IMR-90 (cell line): Measurements from ENCODE around the gene GZMM.

Source experiments
- BHLHE40 ChIP-seq: fragments of 150-350 bp; IDR thresholded peaks from 2 replicates; pipeline ENCODE4 v1.6.1; 2016; ENCODE audit warnings: mild to moderate bottlenecking, low read depth, low read length
- CEBPB ChIP-seq: IDR thresholded peaks from 2 replicates; pipeline ENCODE4 v1.6.1; 2012; ENCODE audit warnings: low read depth, low read length, improper control_type of control experiment
- CHD1 ChIP-seq: IDR thresholded peaks from 2 replicates; pipeline ENCODE4 v1.6.1; 2012; ENCODE audit warnings: low read depth, low read length, improper control_type of control experiment
- CTCF ChIP-seq: conservative IDR thresholded peaks from 2 replicates; pipeline ENCODE4 v1.5.1; 2012; ENCODE audit warnings: mild to moderate bottlenecking, low read depth, low read length, improper control_type of control experiment
- ELK1 ChIP-seq: fragments of 150-350 bp; IDR thresholded peaks from 2 replicates; pipeline ENCODE4 v1.6.1; 2016; ENCODE audit warnings: low read depth, mild to moderate bottlenecking, low read length, moderate library complexity, borderline replicate concordance
- FOS ChIP-seq: fragments of 150-350 bp; IDR thresholded peaks from 2 replicates; pipeline ENCODE4 v1.6.1; 2016; ENCODE audit warnings: low read depth, low read length
- MAFK ChIP-seq: IDR thresholded peaks from 2 replicates; pipeline ENCODE4 v1.6.1; 2012; ENCODE audit warnings: low read depth, low read length, improper control_type of control experiment
- MXI1 ChIP-seq: IDR thresholded peaks from 2 replicates; pipeline ENCODE4 v1.6.1; 2012; ENCODE audit warnings: low read depth, mild to moderate bottlenecking, low read length, moderate library complexity, borderline replicate concordance
- POLR2A ChIP-seq: IDR thresholded peaks from 2 replicates; pipeline ENCODE4 v1.6.1; 2012; ENCODE audit warnings: mild to moderate bottlenecking, low read depth, low read length
- RAD21 ChIP-seq: IDR thresholded peaks from 2 replicates; pipeline ENCODE4 v1.6.1; 2012; ENCODE audit warnings: low read length, improper control_type of control experiment
- RCOR1 ChIP-seq: IDR thresholded peaks from 2 replicates; pipeline ENCODE4 v1.6.1; 2012; ENCODE audit warnings: mild to moderate bottlenecking, low read length, improper control_type of control experiment; ENCODE audit not compliant: insufficient replicate concordance
- RFX5 ChIP-seq: IDR thresholded peaks from 2 replicates; pipeline ENCODE4 v1.8.0; 2012; ENCODE audit warnings: low read depth, mild to moderate bottlenecking, low read length, moderate library complexity
- SMC3 ChIP-seq: fragments of 150-350 bp; IDR thresholded peaks from 2 replicates; pipeline ENCODE4 v1.6.1; 2016; ENCODE audit warnings: low read depth, mild to moderate bottlenecking, antibody characterized with exemption, low read length, moderate library complexity
- USF2 ChIP-seq: fragments of 150-350 bp; IDR thresholded peaks from 2 replicates; pipeline ENCODE4 v1.6.1; 2017; ENCODE audit warnings: mild to moderate bottlenecking, antibody characterized with exemption, low read length, low read depth

GRCh38 chr19:497869-498510 is 45.9 kb upstream of the GZMM start:
- no peak for TF ChIP-seq CTCF
- no peak for TF ChIP-seq FOS
- TF ChIP-seq MXI1: no peak
- TF ChIP-seq POLR2A: no peak
- TF ChIP-seq RFX5: no peak
- TF ChIP-seq RCOR1: no peak
- TF ChIP-seq ELK1: no peak
- no peak for TF ChIP-seq SMC3
- no peak for TF ChIP-seq RAD21
- TF ChIP-seq USF2: no peak
- no peak for TF ChIP-seq CHD1
- TF ChIP-seq MAFK: no peak
- TF ChIP-seq BHLHE40: no peak
- TF ChIP-seq CEBPB: no peak
